Endothelial cell of umbilical vein (primary cell): Measurements from ENCODE around the gene TIPARP. TPM values are rescaled to one million over a fixed set of nuclear protein-coding genes. Genes with fewer than 3 reads are reported as not detected.

ENCODE experiments used
- BruUV-seq: library from RNA; stranded (reverse); fragments of 400-500 nt; replicated peaks from 2 replicates; lab custom pipeline; 2021; lab: Mats Ljungman, UMichigan
- CTCF ChIA-PET: fragments of 300-600, 350-600 bp; sonication (Branson Sonifier 250); formaldehyde crosslinking; loops from one replicate; lab custom pipeline; 2021; ENCODE audit warnings: antibody characterized with exemption, inconsistent platforms; lab: Charles Lee
- POLR2A ChIA-PET: fragments of 300-600, 350-600 bp; sonication (Branson Sonifier 250); formaldehyde crosslinking; loops from one replicate; lab custom pipeline; 2021; ENCODE audit warnings: antibody characterized with exemption, inconsistent platforms; lab: Charles Lee
- DNase-seq: peaks from one replicate; pipeline ENCODE4 v3.0.0-alpha.2; 2011; ENCODE audit warnings: low read depth, low spot score
- FAIRE-seq: peaks from 2 replicates; lab custom pipeline; 2011; peaks lifted over from hg19 to GRCh38; lab: Jason Lieb, UNC
- H2AFZ ChIP-seq: 2 replicates; pipeline ENCODE4 v1.6.0; 2012; ENCODE audit warnings: low read depth, low read length, control low read depth, inconsistent platforms
- H3K27ac ChIP-seq: 2 replicates; pipeline ENCODE4 v1.5.1; 2011; ENCODE audit warnings: low read depth, mild to moderate bottlenecking, control low read depth, low read length, moderate library complexity; ENCODE audit not compliant: insufficient read depth
- H3K27me3 ChIP-seq, 2 experiments: 2 replicates each; pipeline versions ENCODE4 v1.6.0 to v1.6.1; 2011; ENCODE audit warnings: low read length in 2 of 2, mixed read lengths in 1 of 2; ENCODE audit not compliant: control insufficient read depth in 2 of 2, insufficient read depth in 2 of 2
- H3K36me3 ChIP-seq, 2 experiments: 2 replicates in 1 of 2; 3 replicates in 1 of 2; pipeline ENCODE4 v1.5.1; 2011; ENCODE audit warnings: low read length in 2 of 2, mild to moderate bottlenecking in 1 of 2, moderate library complexity in 1 of 2; ENCODE audit not compliant: control insufficient read depth in 2 of 2, insufficient read depth in 2 of 2; ENCODE audit errors: extremely low read depth in 1 of 2
- H3K4me1 ChIP-seq: 3 replicates; pipeline ENCODE4 v1.5.1; 2011; ENCODE audit warnings: mild to moderate bottlenecking, low read length; ENCODE audit not compliant: control insufficient read depth, insufficient read depth; ENCODE audit errors: extremely low read depth
- H3K4me2 ChIP-seq: 2 replicates; pipeline ENCODE4 v1.6.1; 2011; ENCODE audit warnings: low read length, control low read depth, mixed read lengths; ENCODE audit not compliant: insufficient read depth
- H3K4me3 ChIP-seq, 3 experiments: fragments of 200-600 bp in 1 of 3; sonication (generic), shearing (Covaris generic) in 1 of 3; replicated peaks in 1 of 3; 2 replicates each; pipeline ENCODE4 v1.5.1; 2011 to 2016; ENCODE audit warnings: control low read depth in 3 of 3, low read length in 3 of 3, mild to moderate bottlenecking in 2 of 3, inconsistent platforms in 1 of 3, low read depth in 1 of 3, moderate library complexity in 1 of 3; ENCODE audit not compliant: insufficient read depth in 1 of 3
- H3K79me2 ChIP-seq: 2 replicates; pipeline ENCODE4 v1.6.0; 2012; ENCODE audit warnings: low read length, inconsistent platforms; ENCODE audit not compliant: control insufficient read depth, insufficient read depth
- H3K9ac ChIP-seq: replicated peaks from 2 replicates; pipeline ENCODE3; 2011; ENCODE audit warnings: low read length, control low read depth; ENCODE audit not compliant: insufficient read depth; ENCODE audit errors: extremely low read depth
- H3K9me1 ChIP-seq: replicated peaks from 3 replicates; pipeline ENCODE4 v1.6.0; 2011; ENCODE audit warnings: mild to moderate bottlenecking, low read length; ENCODE audit not compliant: control insufficient read depth, insufficient read depth; ENCODE audit errors: extremely low read depth
- H3K9me3 ChIP-seq: replicated peaks from 2 replicates; pipeline ENCODE4 v1.5.1; 2012; ENCODE audit warnings: low read length, inconsistent platforms; ENCODE audit not compliant: control insufficient read depth, insufficient read depth
- H4K20me1 ChIP-seq: replicated peaks from 2 replicates; pipeline ENCODE3; 2011; ENCODE audit warnings: mild to moderate bottlenecking, low read length; ENCODE audit not compliant: control insufficient read depth, insufficient read depth; ENCODE audit errors: extremely low read depth
- EZH2 ChIP-seq: IDR thresholded peaks from 2 replicates; pipeline ENCODE4 v1.6.1; 2012; ENCODE audit warnings: borderline replicate concordance, low read depth, mild to moderate bottlenecking, moderate library complexity, low read length, inconsistent platforms; ENCODE audit not compliant: severe bottlenecking
- FOS ChIP-seq: IDR thresholded peaks from 2 replicates; pipeline ENCODE4 v1.6.1; 2011; ENCODE audit warnings: mild to moderate bottlenecking, low read length, moderate library complexity, borderline replicate concordance; ENCODE audit not compliant: insufficient read depth
- GATA2 ChIP-seq: IDR thresholded peaks from 2 replicates; pipeline ENCODE4 v1.7.0; 2011; ENCODE audit warnings: low read depth, mild to moderate bottlenecking, moderate library complexity, mixed read lengths, low read length; ENCODE audit not compliant: insufficient read length, insufficient read depth
- JUN ChIP-seq: IDR thresholded peaks from 2 replicates; pipeline ENCODE4 v1.6.1; 2011; ENCODE audit warnings: borderline replicate concordance, low read depth; ENCODE audit not compliant: insufficient read length, insufficient read depth
- MYC ChIP-seq: IDR thresholded peaks from one replicate; pipeline ENCODE4 v1.6.1; 2011; ENCODE audit warnings: mild to moderate bottlenecking, low read depth, low read length
- POLR2AphosphoS5 ChIP-seq: IDR thresholded peaks from 2 replicates; pipeline ENCODE4 v1.6.1; 2012; ENCODE audit warnings: low read depth, mild to moderate bottlenecking, control low read depth, low read length, moderate library complexity; ENCODE audit not compliant: insufficient read depth
- dilution Hi-C: fragments of 300-500 bp; cut with MboI; formaldehyde crosslinking; loops from one replicate; pipeline ENCODE4 v1.15.0; 2019; ENCODE audit warnings: low sequenced_read_pairs; ENCODE audit not compliant: extremely low pct_ligation_motif_present
- intact Hi-C: fragments of 100-400 bp; cut with micrococcal nuclease; formaldehyde crosslinking; loops from one replicate; pipeline ENCODE4 v1.10.0; 2022
- polyA plus RNA-seq, 4 experiments: library from polyadenylated mRNA; depleted of rRNA in 3 of 4; stranded (reverse) in 3 of 4; unstranded in 1 of 4; fragments of >200 nt; gene quantifications; 2 replicates each; pipeline versions ENCODE4 v1.2.1 to v1.2.3, GENCODE V29; 2011 to 2012; ENCODE audit warnings: missing spikeins in 1 of 4
- total RNA-seq: library from RNA; stranded (reverse); gene quantifications from 2 replicates; pipeline ENCODE4 v1.2.3, GENCODE V29; 2021
- TF ChIP-seq, protein P1 (sequence below): IDR thresholded peaks from 2 replicates; pipeline ENCODE4 v1.6.1; 2011; ENCODE audit not compliant: insufficient read depth, insufficient read length
- TF ChIP-seq, protein P2 (sequence below), 2 donors: IDR thresholded peaks; 1 replicate in 1 of 2; 2 replicates in 1 of 2; pipeline ENCODE4 v1.5.1; 2011; ENCODE audit warnings: low read length in 2 of 2, mild to moderate bottlenecking in 2 of 2, moderate library complexity in 2 of 2, control low read depth in 1 of 2, inconsistent platforms in 1 of 2, low read depth in 1 of 2; ENCODE audit not compliant: insufficient read depth in 1 of 2; ENCODE audit errors: extremely low read depth in 1 of 2

The TIPARP gene
- total and polyA plus RNA-seq, 2 donors (not counting 3 experiments of a cell fraction or from before 2014, with no cell fraction given), result 9.1 to 21.2 TPM

DNA sequence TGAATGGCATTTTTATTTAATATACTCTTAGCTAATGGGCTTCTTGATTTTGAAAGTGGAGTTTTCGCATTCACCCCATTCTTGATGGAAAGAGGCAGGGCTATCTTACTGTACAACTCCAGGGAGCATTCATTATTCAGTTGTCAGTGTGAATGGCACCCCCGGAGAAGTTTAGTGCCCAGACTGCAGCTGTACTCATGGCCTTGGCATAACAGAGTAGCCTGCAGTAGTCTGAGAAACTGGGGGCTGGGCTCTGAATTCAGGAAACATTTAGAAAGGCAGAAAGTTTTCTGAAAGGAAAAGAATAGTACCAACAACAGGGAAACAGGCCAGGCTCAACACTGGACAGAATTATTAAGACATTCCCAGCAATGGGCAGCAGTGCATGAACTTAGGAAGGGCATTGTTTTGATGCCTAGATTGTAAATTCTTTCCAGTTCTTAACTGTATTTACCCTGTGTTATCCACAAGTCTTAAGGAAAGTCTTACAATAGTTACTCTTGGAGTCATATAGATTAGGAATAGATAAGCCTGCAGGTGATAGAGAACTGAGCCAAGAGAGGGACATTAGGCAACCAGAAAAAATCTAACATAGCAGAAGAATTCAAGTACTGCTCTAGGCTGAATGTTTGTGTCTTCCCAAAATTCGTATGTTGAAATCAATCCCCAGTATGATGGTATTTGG lies 44.4 kb downstream of the TIPARP start:
- intact Hi-C loops, result loop anchor here (2.0 kb wide), 1 partner anchor 44 kb away; the partner anchor contains the start of gene TIPARP
- BruUV-seq, result no TSS peak
- Histone ChIP-seq H2AFZ (no peak overlapping the region), H3K4me2 (no peak overlapping the region), H3K9me3 (no peaks in the 10 kb centered on the region), H3K36me3 (peaks cover 0 to 5% of the 10 kb centered on the region in 2 experiments), H3K4me1 (no peaks in the 10 kb centered on the region), H3K79me2 (no peaks in the 10 kb centered on the region), H4K20me1 (no peaks in the 10 kb centered on the region), H3K9ac (no peak overlapping the region), H3K27me3 (no peaks in the 10 kb centered on the region), H3K9me1 (no peaks in the 10 kb centered on the region), H3K27ac (no peak overlapping the region), H3K4me3 (no peak overlapping the region)
- DNase-seq (peak; percentile 88), FAIRE-seq (peak; percentile 53)
- dilution Hi-C loops, result loop anchor here (25.0 kb wide), 1 partner anchor 94 kb away; no protein-coding TSS in a partner anchor
- TF ChIP-seq FOS (no peak), EZH2 (no peak), MYC (no peak), POLR2AphosphoS5 (no peak), GATA2 (no peak), JUN (no peak)
- TF ChIP-seq, protein P1, sequence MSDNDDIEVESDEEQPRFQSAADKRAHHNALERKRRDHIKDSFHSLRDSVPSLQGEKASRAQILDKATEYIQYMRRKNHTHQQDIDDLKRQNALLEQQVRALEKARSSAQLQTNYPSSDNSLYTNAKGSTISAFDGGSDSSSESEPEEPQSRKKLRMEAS, result no peak
- TF ChIP-seq, protein P2, sequence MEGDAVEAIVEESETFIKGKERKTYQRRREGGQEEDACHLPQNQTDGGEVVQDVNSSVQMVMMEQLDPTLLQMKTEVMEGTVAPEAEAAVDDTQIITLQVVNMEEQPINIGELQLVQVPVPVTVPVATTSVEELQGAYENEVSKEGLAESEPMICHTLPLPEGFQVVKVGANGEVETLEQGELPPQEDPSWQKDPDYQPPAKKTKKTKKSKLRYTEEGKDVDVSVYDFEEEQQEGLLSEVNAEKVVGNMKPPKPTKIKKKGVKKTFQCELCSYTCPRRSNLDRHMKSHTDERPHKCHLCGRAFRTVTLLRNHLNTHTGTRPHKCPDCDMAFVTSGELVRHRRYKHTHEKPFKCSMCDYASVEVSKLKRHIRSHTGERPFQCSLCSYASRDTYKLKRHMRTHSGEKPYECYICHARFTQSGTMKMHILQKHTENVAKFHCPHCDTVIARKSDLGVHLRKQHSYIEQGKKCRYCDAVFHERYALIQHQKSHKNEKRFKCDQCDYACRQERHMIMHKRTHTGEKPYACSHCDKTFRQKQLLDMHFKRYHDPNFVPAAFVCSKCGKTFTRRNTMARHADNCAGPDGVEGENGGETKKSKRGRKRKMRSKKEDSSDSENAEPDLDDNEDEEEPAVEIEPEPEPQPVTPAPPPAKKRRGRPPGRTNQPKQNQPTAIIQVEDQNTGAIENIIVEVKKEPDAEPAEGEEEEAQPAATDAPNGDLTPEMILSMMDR (IDR thresholded peaks at IDR 0.05; ENCODE audit: extremely low read depth in 1 of 2, insufficient read depth in 1 of 2, low read depth in 1 of 2, low read length in 2 of 2), result no peak
- ChIA-PET CTCF (interaction anchor here (0.9 kb wide), 1 partner anchor 27 kb away, joined by 3 read pairs; no protein-coding TSS in a partner anchor), POLR2A (no interaction called here)
